CD4-positive, alpha-beta T cell treated with Interleukin-2 at 100 ng/mL for 4 hours (primary cell): Measurements from ENCODE around the gene ATRNL1.

Experiments used
- DNase-seq: peaks from one replicate; pipeline ENCODE4 v3.0.0-alpha.2; 2020; ENCODE audit warnings: low spot score

Gene ATRNL1, protein sequence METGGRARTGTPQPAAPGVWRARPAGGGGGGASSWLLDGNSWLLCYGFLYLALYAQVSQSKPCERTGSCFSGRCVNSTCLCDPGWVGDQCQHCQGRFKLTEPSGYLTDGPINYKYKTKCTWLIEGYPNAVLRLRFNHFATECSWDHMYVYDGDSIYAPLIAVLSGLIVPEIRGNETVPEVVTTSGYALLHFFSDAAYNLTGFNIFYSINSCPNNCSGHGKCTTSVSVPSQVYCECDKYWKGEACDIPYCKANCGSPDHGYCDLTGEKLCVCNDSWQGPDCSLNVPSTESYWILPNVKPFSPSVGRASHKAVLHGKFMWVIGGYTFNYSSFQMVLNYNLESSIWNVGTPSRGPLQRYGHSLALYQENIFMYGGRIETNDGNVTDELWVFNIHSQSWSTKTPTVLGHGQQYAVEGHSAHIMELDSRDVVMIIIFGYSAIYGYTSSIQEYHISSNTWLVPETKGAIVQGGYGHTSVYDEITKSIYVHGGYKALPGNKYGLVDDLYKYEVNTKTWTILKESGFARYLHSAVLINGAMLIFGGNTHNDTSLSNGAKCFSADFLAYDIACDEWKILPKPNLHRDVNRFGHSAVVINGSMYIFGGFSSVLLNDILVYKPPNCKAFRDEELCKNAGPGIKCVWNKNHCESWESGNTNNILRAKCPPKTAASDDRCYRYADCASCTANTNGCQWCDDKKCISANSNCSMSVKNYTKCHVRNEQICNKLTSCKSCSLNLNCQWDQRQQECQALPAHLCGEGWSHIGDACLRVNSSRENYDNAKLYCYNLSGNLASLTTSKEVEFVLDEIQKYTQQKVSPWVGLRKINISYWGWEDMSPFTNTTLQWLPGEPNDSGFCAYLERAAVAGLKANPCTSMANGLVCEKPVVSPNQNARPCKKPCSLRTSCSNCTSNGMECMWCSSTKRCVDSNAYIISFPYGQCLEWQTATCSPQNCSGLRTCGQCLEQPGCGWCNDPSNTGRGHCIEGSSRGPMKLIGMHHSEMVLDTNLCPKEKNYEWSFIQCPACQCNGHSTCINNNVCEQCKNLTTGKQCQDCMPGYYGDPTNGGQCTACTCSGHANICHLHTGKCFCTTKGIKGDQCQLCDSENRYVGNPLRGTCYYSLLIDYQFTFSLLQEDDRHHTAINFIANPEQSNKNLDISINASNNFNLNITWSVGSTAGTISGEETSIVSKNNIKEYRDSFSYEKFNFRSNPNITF (N-terminal part only)

DNA sequence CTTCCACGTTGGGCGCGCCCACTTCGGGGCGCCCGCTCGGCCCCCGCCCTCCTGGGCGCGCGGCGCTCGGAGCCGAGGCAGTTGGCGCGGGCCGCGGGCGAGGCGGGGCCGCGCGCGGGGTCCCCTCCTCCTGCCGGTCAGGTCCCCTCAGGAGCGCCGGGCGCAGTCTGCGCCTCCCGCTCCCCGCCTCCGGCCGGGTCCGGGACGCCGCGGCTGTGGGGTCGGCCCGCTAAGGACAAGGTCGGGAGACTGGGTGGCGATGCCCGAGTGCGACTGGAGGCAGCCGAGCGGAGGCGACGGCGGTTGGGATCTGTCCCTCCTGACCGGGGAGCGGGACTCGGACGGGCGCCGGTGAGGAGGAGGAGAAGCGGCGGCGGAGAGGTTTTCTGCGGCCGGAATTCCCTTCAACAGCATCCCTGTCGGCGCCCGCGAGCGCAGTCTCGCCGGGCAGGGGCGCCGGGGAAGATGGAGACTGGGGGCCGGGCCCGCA is at the start of gene ATRNL1:
Gene ATRNL1 (plus strand): TSS at position 80 of the 490 bp plus-strand sequence. CDS start 386 bp downstream, at position 466.
- no peak for DNase-seq

DNA sequence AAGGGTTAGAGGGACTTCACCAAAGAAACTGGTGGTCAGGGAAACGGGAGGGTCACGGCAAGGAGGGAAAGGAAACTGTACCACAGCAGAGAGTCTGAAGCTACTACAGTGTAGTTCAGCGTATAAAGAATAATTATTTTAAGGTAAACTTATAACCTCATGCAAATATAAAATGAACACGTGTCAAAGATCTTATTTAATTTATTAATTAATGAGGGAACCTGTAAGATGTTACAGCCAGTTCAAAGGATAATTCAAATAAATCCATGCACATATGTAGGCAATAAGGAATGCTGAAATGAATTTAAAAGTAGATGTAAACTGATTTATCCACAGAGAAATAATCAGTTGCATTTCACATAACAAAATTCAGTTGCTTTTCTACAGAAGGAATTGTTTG is 49.4 kb upstream of the ATRNL1 start:
- no peak for DNase-seq

DNA sequence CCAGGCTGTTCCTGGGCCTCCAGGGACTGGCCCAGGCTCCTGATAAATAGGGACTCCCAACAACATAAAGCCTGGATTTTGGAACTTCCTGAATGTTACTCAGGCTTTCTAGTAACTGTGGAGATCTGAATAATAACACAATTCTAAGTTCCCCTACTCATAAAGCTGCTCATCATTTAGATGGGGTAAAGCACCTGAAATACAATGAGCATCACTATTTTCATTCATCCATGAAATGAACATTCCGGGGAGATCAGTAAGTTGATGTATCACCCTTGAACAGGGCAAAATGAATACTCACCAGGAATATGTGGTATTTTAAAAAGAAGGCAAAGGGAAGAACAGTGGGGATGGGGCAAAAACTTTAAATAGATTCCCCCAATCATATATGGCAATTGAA is 48.3 kb upstream of the ATRNL1 start:
- no peak for DNase-seq

- DNase-seq, result no peak
Observed at GRCh38 chr10:115045499-115045898, 47.7 kb upstream of the ATRNL1 start.

GRCh38 chr10:115046686-115047236 is 46.4 kb upstream of the ATRNL1 start:
- DNase-seq, result no peak

GRCh38 chr10:115047705-115048104 is 45.5 kb upstream of the ATRNL1 start:
- no peak for DNase-seq

- no peak for DNase-seq
Observed at GRCh38 chr10:115049318-115049717, 43.8 kb upstream of the ATRNL1 start.

DNA sequence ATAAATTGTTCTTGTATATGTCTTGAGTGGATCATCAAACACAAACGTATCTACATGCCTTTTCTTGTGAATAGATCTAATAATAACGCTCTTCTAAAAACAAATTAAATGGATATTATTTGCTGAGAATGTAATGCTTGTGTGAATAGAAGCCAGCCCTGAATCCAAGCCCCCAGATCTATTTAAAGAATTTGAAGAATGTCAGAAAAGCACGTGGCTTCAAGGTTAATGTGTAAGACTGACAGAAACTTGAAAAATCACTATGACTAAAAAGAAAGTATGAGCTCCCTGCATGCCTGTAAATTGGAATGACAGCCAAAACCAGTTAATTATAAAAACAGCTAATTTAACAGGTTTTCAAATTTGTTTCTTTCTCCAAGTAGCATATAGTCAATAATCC is 43.2 kb upstream of the ATRNL1 start:
- DNase-seq, result no peak

- DNase-seq, result no peak
Observed at GRCh38 chr10:115050375-115051010, 42.7 kb upstream of the ATRNL1 start.

GRCh38 chr10:115051216-115051615 is 41.9 kb upstream of the ATRNL1 start:
- DNase-seq, result no peak

- no peak for DNase-seq
Observed at GRCh38 chr10:115052226-115052625, 40.9 kb upstream of the ATRNL1 start.

DNA sequence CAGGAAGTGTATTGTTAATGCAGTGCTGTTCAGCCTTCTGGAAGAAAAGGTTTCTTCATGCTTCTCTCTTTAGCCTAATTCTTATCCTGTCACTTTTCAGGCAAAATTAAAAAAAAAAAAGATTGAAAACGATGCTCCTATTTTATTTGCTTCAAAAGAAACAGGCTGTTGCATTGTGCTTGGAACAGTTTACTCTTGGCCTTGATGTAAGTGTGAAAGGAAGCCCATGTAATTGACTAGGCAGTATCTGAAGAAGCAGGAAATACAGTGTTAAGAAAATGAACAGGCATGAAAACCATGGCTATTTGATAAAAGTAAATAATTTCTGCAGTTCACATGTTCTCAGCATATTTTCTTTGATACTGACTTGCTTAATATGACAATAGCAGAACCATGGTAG is 40.4 kb upstream of the ATRNL1 start:
- DNase-seq, result no peak

- DNase-seq, result no peak
Observed at GRCh38 chr10:115056186-115056585, 37.0 kb upstream of the ATRNL1 start.

- no peak for DNase-seq
Observed at GRCh38 chr10:115059301-115059898, 33.8 kb upstream of the ATRNL1 start.

DNA sequence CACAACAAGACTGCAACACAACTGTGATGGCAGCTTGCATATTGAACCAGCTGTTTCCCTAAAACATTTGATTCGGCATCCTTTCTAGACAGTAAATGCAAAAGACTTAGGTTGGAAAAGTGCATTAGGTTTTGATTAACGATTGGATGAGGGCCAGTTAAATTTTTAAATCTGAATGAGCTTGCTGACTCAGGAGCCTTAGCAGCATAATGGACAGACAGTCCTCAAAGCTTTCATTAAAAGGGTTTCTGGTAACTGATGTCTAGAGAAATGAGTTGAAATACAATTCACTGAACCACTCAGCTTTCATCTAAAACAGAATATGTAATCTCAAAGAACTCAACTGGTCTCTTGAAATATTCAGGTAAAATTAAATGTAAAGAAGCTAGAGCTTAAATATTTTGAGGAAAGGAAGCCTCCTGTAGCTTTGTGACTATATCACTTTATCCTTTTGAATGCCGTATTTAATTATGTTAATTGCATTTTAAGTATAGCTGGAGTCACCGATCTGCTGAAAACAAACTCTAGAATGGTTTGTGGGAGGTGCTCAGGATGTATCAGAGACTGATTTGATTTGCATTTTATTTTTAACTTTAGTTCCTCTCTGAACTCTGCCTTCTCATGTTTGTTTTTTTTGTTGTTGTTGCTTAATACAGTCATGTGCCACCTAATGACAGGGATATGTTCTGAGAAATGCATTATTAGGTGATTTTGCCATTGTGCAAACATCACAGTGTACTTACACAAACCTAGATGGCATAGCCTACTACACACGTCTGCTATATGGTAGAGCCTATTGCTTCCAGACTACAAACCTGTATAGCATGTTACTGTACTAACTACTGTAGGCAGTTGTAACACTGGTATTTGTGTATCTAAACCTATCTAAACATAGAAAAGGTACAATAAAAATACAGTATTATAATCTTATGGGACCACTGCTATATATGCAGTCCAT is 29.2 kb upstream of the ATRNL1 start:
- no peak for DNase-seq

DNA sequence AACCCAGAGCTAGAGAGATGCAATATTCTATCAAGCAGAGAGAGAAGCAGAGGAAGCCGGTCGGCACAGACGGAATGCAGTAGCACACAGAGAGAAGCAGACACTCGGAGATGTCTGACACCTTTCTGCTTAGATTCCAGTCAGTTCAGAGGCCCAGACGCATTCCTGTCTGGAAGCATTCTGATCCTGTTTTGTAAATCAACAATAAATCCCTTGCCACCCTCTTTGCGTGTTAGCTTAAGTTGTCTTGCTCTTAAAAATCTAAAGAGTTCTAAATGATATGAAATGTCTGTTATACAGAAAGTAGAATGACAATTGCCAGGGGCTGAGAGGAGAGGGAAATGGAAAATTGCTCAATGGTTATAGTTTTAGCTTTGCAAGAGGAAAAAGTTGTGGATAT is 27.4 kb upstream of the ATRNL1 start:
- DNase-seq, result no peak

GRCh38 chr10:115066528-115066927 is 26.6 kb upstream of the ATRNL1 start:
- DNase-seq, result no peak

DNA sequence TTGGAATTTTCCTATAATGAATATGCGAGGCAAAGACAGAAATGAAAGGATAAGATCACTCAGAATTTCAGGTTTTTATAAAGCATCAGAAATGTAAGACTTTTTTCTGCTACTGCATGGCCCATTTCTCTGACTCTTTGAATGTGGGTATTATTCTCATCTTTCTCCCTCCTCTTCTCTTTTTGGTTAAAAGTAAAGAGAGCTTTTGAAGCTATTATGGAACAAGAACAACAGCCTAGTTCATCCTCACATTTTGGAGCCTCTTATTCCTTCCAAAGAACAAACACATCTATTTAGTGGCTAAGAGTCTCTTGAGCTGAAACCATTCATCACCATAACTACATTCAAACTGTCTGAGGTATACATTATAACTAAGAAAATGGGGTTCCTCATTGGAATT is 19.4 kb upstream of the ATRNL1 start:
- no peak for DNase-seq

- no peak for DNase-seq
Observed at GRCh38 chr10:115082506-115082905, 10.7 kb upstream of the ATRNL1 start.
